K562 (cell line): Measurements from ENCODE around the gene MARCHF9. TPM values are rescaled to one million over a fixed set of nuclear protein-coding genes. Genes with fewer than 3 reads are reported as not detected.

Experiments
- ATAC-seq: fragments of 200-7000 bp; cut with Tn5 transposase; 3 replicates; pipeline ENCODE4 v1.9.1; 2020; ENCODE audit warnings: moderate library complexity
- BruUV-seq: library from RNA; stranded (reverse); fragments of 400-500 nt; replicated peaks from 2 replicates; lab custom pipeline; 2021; lab: Mats Ljungman, UMichigan
- CTCF ChIA-PET: fragments of 300-600 bp; formaldehyde crosslinking; extraction: SDS; loops from one replicate; lab custom pipeline; 2021; ENCODE audit warnings: low intra/inter-chr PET ratio; lab: Yijun Ruan, JAX
- POLR2A ChIA-PET: fragments of 300-600, 350-650 bp; sonication (Branson Sonifier 250); formaldehyde crosslinking; extraction: SDS; loops from one replicate; lab custom pipeline; 2021; ENCODE audit warnings: antibody characterized with exemption, inconsistent platforms; lab: Yijun Ruan, JAX
- DNase-seq, 4 experiments: peaks; one replicate each; pipeline versions ENCODE4 v3.0.0 to v3.0.0-alpha.2; 2011 to 2018; ENCODE audit warnings: low spot score in 3 of 4, mixed read lengths in 3 of 4; ENCODE audit errors: extremely low read depth in 1 of 4
- FAIRE-seq: peaks from 2 replicates; lab custom pipeline; 2011; peaks lifted over from hg19 to GRCh38; lab: Jason Lieb, UNC
- H2AFZ ChIP-seq: 2 replicates; pipeline ENCODE4 v1.6.0; 2011; ENCODE audit warnings: low read depth, low read length, control low read depth, inconsistent platforms
- H3K27ac ChIP-seq: fragments of 200-600 bp; 3 replicates; pipeline ENCODE4 v1.8.0; 2011; ENCODE audit warnings: low read depth, mild to moderate bottlenecking, control low read depth, inconsistent platforms, low read length, moderate library complexity, mixed read lengths; ENCODE audit errors: extremely low read depth
- H3K27me3 ChIP-seq, 2 experiments: fragments of 300-600 bp in 1 of 2; 2 replicates in 1 of 2; 3 replicates in 1 of 2; pipeline versions ENCODE4 v1.6.0 to v1.8.0; 2011; ENCODE audit warnings: inconsistent platforms in 2 of 2, low read length in 2 of 2, mild to moderate bottlenecking in 1 of 2, mixed read lengths in 1 of 2, moderate library complexity in 1 of 2; ENCODE audit not compliant: control insufficient read depth in 2 of 2, insufficient read depth in 2 of 2
- H3K36me3 ChIP-seq: fragments of 300-600 bp; 3 replicates; pipeline ENCODE4 v1.8.0; 2011; ENCODE audit warnings: mild to moderate bottlenecking, low read length, inconsistent platforms; ENCODE audit not compliant: control insufficient read depth, insufficient read depth
- H3K4me1 ChIP-seq, 2 experiments: fragments of 200-600 bp in 1 of 2; replicated peaks in 1 of 2; 2 replicates in 1 of 2; 3 replicates in 1 of 2; pipeline versions ENCODE4 v1.5.1 to v1.8.0; 2011; ENCODE audit warnings: inconsistent platforms in 2 of 2, low read length in 2 of 2, mild to moderate bottlenecking in 1 of 2, mixed read lengths in 1 of 2, moderate library complexity in 1 of 2; ENCODE audit not compliant: control insufficient read depth in 2 of 2, insufficient read depth in 2 of 2
- H3K4me2 ChIP-seq: 2 replicates; pipeline ENCODE4 v1.6.1; 2011; ENCODE audit warnings: low read length, control low read depth, inconsistent platforms, mixed read lengths; ENCODE audit not compliant: insufficient read depth
- H3K4me3 ChIP-seq: fragments of 200-600 bp; sonication (generic), shearing (Covaris generic); 2 replicates; pipeline ENCODE4 v1.5.1; 2016; ENCODE audit warnings: control low read depth, inconsistent platforms
- H3K79me2 ChIP-seq: fragments of 200-600 bp; 3 replicates; pipeline ENCODE4 v1.8.0; 2011; ENCODE audit warnings: low read length, inconsistent platforms; ENCODE audit not compliant: control insufficient read depth, insufficient read depth
- H3K9ac ChIP-seq, 2 experiments: 2 replicates each; pipeline versions ENCODE4 v1.6.0 to v1.6.1; 2011; ENCODE audit warnings: low read depth in 2 of 2, low read length in 2 of 2, control low read depth in 1 of 2, inconsistent platforms in 1 of 2, mild to moderate bottlenecking in 1 of 2, mixed read lengths in 1 of 2; ENCODE audit not compliant: insufficient read depth in 1 of 2
- H3K9me1 ChIP-seq: one replicate; pipeline ENCODE4 v1.6.0; 2011; ENCODE audit warnings: inconsistent platforms, mild to moderate bottlenecking, low read length, moderate library complexity; ENCODE audit not compliant: control insufficient read depth, insufficient read depth
- H3K9me3 ChIP-seq: replicated peaks from 2 replicates; pipeline ENCODE4 v1.5.1; 2011; ENCODE audit warnings: low read depth, low read length, inconsistent platforms; ENCODE audit not compliant: control insufficient read depth, insufficient read depth
- H4K20me1 ChIP-seq: replicated peaks from 2 replicates; pipeline ENCODE4 v1.6.1; 2011; ENCODE audit warnings: low read length, inconsistent platforms, mixed read lengths; ENCODE audit not compliant: control insufficient read depth, insufficient read depth
- CREB3 ChIP-seq: fragments of 450-650 bp; conservative IDR thresholded peaks from 2 replicates; pipeline ENCODE4 v1.6.1; 2016; ENCODE audit warnings: missing genetic modification characterization, low read depth, mild to moderate bottlenecking, missing compliant biosample characterization, moderate library complexity
- ESRRB ChIP-seq: fragments of 250-450 bp; sonication (Bioruptor Pico); IDR thresholded peaks from 2 replicates; pipeline ENCODE4 v1.5.0; 2020; ENCODE audit warnings: mild to moderate bottlenecking, moderate library complexity, borderline replicate concordance
- EZH2 ChIP-seq: IDR thresholded peaks from 2 replicates; pipeline ENCODE4 v1.6.1; 2012; ENCODE audit warnings: low read depth, mild to moderate bottlenecking, inconsistent platforms, low read length, borderline replicate concordance
- KLF6 ChIP-seq: fragments of 250-450 bp; sonication (Bioruptor Pico); IDR thresholded peaks from 2 replicates; pipeline ENCODE4 v1.4.0; 2020; ENCODE audit warnings: mild to moderate bottlenecking, moderate library complexity, borderline replicate concordance
- RBBP5 ChIP-seq: fragments of 200-600 bp; sonication (generic); IDR thresholded peaks from 2 replicates; pipeline ENCODE4 v1.6.1; 2012; ENCODE audit warnings: borderline replicate concordance, mild to moderate bottlenecking, low read length, control low read depth, inconsistent platforms; ENCODE audit not compliant: insufficient read depth, poor library complexity, severe bottlenecking
- RREB1 ChIP-seq: fragments of 250-450 bp; sonication (Bioruptor Pico); IDR thresholded peaks from 2 replicates; pipeline ENCODE4 v1.4.0; 2020
- SAP30 ChIP-seq: fragments of 200-600 bp; sonication (generic); IDR thresholded peaks from 2 replicates; pipeline ENCODE4 v1.6.1; 2012; ENCODE audit warnings: borderline replicate concordance, low read depth, mild to moderate bottlenecking, moderate library complexity, low read length, control low read depth, inconsistent platforms; ENCODE audit not compliant: insufficient read depth, poor library complexity, severe bottlenecking
- XRCC3 ChIP-seq: fragments of 450-650 bp; IDR thresholded peaks from 2 replicates; pipeline ENCODE4 v1.6.1; 2017; ENCODE audit warnings: mild to moderate bottlenecking, moderate library complexity
- ZFPM2 ChIP-seq: fragments of 250-450 bp; sonication (Bioruptor Pico); IDR thresholded peaks from 2 replicates; pipeline ENCODE4 v1.5.1; 2022; ENCODE audit warnings: mild to moderate bottlenecking
- WGBS: fragments of 100-300 bp; shearing (Covaris generic); methylation state at CpG from one replicate; pipeline ENCODE4 v1.1.6; 2016; ENCODE audit warnings: low coverage, mixed read lengths; ENCODE audit not compliant: insufficient coverage; ENCODE audit errors: missing lambda C conversion rate; 5-methylcytosine and 5-hydroxymethylcytosine counted together
- in situ Hi-C: fragments of 300-500 bp; cut with MboI; formaldehyde crosslinking; loops from 4 replicates; pipeline ENCODE4 v1.15.0; 2018; ENCODE audit warnings: inconsistent platforms, mixed read lengths
- intact Hi-C: fragments of 100-400 bp; cut with micrococcal nuclease; formaldehyde crosslinking; loops from 2 replicates; pipeline ENCODE4 v1.14.2; 2022
- polyA plus RNA-seq, 8 experiments: library from polyadenylated mRNA; depleted of rRNA in 4 of 8; stranded (reverse) in 5 of 8; unstranded in 3 of 8; fragments of >200 nt; fragmentation: Nextera tagmentation in 2 of 8; fragmentation: Illumina TruSeq in 1 of 8; extraction: Ambion mirVana in 2 of 8; extraction: Trizol in 1 of 8; gene quantifications; 2 replicates each; pipeline versions ENCODE4 v1.2.1 to v1.2.3, GENCODE V29; 2011 to 2014; ENCODE audit warnings: inconsistent platforms in 1 of 8, missing spikeins in 1 of 8
- total RNA-seq, 7 experiments: library from RNA; depleted of rRNA in 6 of 7; stranded (reverse); fragments of >200 nt in 6 of 7; fragmentation: Illumina TruSeq in 2 of 7; extraction: Trizol in 2 of 7; gene quantifications; 2 replicates each; pipeline versions ENCODE4 v1.2.1 to v1.2.3, GENCODE V29; 2011 to 2021; ENCODE audit warnings: low replicate concordance in 1 of 7

Gene MARCHF9
- total and polyA plus RNA-seq, 9 of the 15 experiments (the other 6 are each of a cell fraction or from before 2014, with no cell fraction given): 0.80 to 12.4 (median 6.2) TPM

GRCh38 chr12:57715786-57716185 lies 39.1 kb upstream of the MARCHF9 start:
- BruUV-seq: no TSS peak
- ChIA-PET CTCF (no interaction called here), POLR2A (interaction anchor here (0.7 kb wide), 1 partner anchor 11 kb away, joined by 3 read pairs; no protein-coding TSS in a partner anchor)
- H2AFZ ChIP-seq: no peak overlapping the region
- FAIRE-seq (no peak), DNase-seq (no peak), ATAC-seq (no peak)
- H3K4me1 ChIP-seq: no peaks in the 10 kb centered on the region; a peak in 1 of 5 replicates
- no peaks in the 10 kb centered on the region for H3K27me3 ChIP-seq
- no peak overlapping the region for H3K4me2 ChIP-seq
- H4K20me1 ChIP-seq: no peaks in the 10 kb centered on the region
- H3K9ac ChIP-seq: no peak overlapping the region
- H3K79me2 ChIP-seq: no peaks in the 10 kb centered on the region
- in situ Hi-C loops: no loop called here
- peaks cover 49% of the 10 kb centered on the region; the same call in 2 of the 3 replicates for H3K36me3 ChIP-seq
- no peaks in the 10 kb centered on the region for H3K9me1 ChIP-seq
- intact Hi-C loops: no loop called here
- H3K9me3 ChIP-seq: no peaks in the 10 kb centered on the region
- H3K4me3 ChIP-seq: no peak overlapping the region
- 96% methylated on average over 10 of the region's 12 CpGs for WGBS
- H3K27ac ChIP-seq: no peak overlapping the region
- TF ChIP-seq RREB1 (no peak), SAP30 (no peak), KLF6 (CRISPR knock-in tag) (no peak), ZFPM2 (CRISPR knock-in tag) (no peak), EZH2 (no peak), XRCC3 (no peak), ESRRB (no peak), RBBP5 (no peak), CREB3 (no peak)
